Stromal cell of bone marrow (primary cell): ENCODE data around the gene NOD1.

Experiments used
- DNase-seq: peaks from one replicate; pipeline ENCODE4 v3.0.0-alpha.2; 2012; ENCODE audit warnings: low read depth

The NOD1 gene

DNA sequence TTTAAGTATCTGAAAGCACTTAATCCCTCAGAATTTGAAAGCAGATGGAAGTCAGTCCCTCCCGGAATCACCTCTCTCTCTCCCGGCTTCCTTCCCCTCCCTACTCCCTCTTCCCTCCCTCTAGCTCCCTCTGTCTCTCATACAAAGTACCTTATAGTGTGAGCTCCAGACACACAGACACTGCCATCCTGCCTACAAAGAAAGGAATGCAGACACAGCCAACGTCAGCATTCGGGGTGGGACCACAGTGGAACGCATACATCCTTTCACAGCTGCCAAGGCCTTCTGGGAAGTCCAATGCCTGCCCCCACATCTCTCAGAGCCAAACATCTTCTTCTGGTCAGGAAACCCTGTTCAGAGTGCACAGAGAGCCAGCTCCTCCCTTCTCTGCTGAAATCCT lies 9.3 kb downstream of the NOD1 start:
- DNase-seq, result peak; percentile 99

DNA sequence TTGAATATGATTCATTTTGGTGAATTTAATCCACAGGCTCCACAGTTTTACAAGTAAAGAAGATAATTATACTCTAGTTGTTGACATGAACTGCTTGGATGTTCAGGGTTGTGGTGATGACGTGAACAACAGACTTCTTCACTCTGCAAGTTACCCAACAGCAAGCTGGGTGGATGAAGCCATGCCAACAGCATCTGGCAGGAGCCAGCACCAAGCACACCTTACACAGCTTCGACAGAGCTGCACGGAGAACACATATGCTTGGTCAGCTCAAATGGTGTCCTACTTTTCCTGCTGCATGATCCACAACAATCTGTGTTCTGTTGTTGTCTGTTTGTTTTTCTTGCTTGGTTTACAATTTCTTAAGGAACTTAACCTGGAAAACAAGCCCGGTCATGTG lies 9.8 kb downstream of the NOD1 start:
- no peak for DNase-seq

GRCh38 chr7:30468041-30468440 lies 10.5 kb downstream of the NOD1 start:
- no peak for DNase-seq

DNA sequence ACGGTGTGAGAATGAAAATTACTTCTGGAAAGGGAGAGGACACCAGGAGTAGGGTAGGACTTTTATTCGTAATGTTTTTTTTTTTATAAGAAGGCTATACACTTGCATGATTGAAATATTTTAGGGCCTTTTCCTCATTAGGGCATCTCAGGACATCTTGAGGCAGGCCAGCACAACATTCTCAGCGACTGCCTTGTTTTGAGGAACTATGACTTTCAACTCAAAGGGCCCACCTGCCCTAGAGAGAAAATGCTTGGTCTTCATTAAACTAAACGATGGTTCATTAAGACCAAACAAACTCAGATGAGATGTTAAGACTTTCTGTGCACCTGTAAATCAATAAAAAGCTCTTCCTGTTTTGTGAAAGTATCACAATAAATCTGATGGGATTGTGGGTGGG lies 11.3 kb downstream of the NOD1 start:
- no peak for DNase-seq

DNA sequence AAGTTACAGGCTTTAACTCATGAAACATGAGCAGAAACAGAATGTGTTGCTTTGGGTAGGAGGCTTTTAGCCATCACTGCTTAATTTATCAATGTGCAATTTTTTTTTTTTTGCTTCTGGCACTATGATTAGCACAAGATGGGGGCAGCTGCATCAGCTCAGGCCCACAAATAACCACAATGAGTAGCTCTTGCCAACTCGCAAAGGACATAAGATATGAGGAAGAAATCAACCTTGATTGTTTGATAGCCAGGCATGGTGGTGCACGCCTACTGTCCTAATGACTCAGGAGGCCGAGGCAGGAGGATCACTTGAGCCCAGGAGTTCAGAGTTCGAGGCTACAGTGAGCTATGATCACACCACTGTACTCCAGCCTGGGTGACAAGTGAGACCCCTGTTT lies 12.3 kb downstream of the NOD1 start:
- DNase-seq, result no peak

DNA sequence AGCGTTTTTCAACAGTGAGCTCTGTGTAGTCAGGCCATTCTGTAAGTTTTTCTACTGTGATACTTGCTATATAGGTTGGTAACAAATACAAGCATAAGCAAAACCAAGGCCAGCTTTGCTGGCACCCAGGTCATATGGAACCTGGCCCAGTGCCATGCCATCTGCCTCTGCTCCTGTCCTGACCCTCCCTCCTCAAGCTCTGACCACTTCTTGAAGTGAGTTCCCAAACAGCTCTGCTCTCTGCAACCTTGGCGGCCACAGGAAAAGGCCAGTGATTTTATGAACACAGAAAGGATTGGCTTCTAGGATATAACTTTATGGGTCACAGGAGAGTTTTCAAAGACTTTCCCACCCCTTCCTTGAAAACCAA lies 12.8 kb downstream of the NOD1 start:
- DNase-seq, result no peak

- DNase-seq, result no peak
Measured at GRCh38 chr7:30465046-30465810, 13.4 kb downstream of the NOD1 start.

- no peak for DNase-seq
Measured at GRCh38 chr7:30464231-30464671, 14.3 kb downstream of the NOD1 start.

GRCh38 chr7:30463405-30464145 lies 15.0 kb downstream of the NOD1 start:
- DNase-seq, result no peak

GRCh38 chr7:30462179-30462578 lies 16.4 kb downstream of the NOD1 start:
- no peak for DNase-seq

DNA sequence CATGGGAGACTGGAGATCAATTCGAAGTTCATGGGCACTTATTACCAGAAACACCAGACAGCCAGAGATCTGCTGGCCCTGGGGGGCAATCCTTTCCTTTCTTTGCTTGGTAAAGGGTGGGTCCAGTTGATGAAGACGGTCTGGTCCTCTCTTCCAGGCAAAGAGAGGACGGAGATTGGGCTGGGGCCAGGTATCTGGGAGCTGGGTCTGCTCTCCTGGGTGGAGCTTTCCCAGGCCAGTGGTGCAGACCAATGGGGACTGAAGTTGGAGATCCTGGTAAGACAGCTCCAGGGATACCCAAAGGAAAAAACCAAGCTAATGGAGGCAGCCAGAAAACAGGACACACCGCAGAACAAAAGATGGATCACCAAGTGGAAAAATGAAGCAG lies 18.3 kb downstream of the NOD1 start:
- DNase-seq, result no peak

GRCh38 chr7:30459591-30460245 lies 18.9 kb downstream of the NOD1 start:
- DNase-seq, result peak; percentile 95

DNA sequence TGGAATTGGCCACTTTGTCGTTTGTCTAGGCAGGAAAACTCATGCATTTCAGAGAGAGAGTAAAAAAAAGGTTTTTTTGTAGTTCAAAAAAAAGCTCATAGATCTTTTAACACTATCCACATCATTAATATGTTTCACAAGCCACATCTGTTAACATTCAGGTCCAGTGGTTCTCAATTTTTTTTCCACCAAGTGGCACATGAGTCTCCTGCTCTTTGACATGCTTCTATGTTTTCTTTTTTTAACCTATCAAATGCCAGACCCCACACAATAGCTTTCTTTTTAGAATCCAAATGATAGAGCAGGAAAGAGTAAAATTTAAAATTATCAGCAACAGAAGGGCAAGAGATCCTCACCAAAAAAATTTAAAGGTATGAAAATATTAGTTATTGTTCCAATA lies 20.3 kb downstream of the NOD1 start:
- DNase-seq, result no peak

DNA sequence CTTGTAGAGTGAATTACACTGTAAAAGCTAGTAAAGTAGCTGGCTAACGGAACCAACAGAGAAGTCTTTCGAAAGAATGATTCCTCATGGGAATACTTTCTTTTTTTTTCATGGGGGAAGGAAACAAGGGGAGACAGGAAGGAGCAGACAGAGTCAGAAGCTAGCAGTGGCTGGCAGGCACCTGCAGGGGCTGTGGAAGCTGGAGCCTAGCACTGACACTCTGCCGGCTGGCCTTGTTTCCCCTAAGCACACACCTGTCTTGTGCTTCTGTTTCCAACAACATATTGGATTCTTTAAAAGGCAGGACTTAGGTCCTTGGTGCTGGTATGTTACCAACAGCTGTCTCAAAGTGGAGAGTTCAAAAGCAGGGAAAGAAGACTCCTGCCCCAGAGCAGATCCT lies 24.7 kb downstream of the NOD1 start:
- no peak for DNase-seq

GRCh38 chr7:30453016-30453415 lies 25.6 kb downstream of the NOD1 start:
- DNase-seq, result no peak

GRCh38 chr7:30452280-30452930 lies 26.2 kb downstream of the NOD1 start:
- no peak for DNase-seq

DNA sequence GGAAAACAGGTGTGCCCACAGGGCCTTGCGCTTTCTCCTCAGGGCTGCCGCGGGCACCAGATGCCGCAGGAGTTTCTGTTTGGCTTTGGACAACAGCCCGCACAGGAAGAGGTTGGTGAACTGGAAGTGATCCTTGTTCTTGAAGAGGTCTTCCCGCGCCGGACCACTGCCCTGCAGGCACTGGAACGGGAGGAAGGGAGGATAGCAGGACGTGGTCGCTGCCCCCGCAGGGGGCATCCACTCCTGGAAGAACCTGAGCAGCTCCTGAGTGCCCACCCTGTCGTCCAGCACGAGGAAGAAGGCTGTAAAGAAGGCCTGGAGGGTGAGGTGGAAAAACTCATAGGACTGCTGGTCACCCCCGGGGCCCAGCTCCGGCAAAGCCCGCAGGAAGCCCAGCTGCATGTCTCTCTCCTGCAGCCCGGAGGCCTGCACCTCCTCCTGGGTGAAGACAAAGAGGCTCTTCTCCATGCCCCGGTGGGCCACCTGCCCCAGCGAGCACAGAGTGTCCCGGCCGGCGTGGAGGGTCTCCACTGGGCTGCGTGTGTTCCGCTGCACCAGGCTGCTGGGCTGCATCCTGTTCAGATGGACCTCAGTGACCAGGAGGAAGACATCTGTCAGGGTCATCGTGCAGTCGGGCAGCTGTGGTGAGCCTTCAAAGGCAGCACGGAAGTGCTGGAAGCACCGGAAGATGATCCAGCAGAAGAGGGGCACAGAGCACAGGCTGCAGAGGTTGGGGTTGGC lies 26.9 kb downstream of the NOD1 start:
- DNase-seq, result no peak

DNA sequence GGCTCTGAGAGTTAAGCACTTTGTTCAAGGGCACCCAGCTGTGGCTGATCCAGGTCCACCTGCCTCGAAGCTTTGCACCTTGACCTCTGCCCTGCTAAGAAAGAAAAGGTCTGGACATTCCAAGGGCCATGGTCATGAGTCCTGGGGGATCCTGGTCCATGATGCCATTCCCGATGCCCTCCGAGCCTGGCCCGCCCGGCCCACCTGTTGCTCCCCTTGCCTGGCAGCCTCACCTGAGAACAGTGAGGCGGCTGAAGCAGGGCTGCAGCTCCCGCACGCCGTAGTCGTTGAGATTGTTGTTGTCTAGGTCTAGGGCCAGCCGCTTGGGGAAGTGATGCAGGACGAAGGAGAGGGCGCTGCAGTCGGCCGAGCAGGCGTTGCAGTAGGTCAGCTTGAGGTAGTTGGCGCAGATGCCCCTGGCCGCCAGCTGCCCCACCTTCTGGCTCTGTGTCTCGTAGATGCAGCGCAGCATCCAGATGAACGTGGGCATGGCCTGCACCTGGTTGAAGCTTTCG lies 27.5 kb downstream of the NOD1 start:
- no peak for DNase-seq

GRCh38 chr7:30450240-30450982 lies 28.2 kb downstream of the NOD1 start:
- DNase-seq, result no peak

DNA sequence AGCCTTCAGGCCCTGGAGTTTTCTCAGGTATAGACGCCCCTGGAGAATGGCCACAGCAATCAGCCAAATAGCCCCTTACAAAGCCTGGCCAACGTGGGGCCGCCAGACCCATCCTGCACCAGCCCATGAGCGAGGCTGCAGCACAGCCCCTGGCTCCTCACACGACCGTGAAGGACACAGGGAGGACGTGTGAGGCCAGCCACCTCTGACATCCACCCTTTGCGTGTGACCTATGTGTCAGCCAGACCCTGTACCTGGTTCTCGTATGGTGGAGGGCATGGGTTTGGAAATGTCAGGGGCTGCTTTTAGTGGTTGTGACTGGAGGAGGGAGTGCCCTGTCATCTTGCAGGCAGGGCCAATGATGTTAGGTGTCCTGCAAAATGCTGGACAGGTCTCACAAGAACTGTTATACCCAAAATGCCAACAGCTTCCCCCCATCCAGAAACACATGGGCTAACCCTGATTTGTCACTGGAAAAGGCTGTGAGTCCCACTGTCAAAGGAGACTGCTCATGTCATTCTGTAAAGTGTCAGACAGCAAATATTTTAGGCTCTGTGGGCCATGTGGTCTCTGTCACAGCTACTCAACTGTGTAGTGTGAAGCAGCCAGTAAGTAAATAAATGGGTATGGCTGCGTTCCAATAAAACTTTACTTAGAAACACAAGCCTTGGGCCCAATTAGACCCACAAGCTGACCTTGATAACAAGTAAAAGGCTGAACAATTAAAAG lies 30.0 kb downstream of the NOD1 start:
- DNase-seq, result no peak
